ENCODE measurements around the gene ERBIN.

Gene ERBIN

DNA sequence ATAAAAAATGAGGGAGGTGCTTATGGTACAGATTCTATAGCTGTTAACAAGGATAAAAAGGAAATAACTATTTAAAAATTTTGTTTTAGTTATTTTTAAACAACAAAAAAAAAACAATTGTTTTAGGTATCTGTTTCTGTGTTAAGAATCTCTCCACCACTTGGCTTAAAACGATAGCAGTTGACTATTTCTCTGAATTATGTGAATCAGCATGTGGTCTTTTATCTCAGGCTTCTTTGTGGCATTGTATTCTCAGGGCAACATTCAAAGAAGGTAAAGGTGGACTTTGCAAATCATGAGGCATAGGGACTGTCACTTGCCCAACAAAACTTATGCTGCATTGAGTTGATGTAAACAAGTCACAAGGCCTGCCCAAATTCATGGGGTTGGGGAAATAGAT is 55.2 kb downstream of the ERBIN start:
- ATAC-seq (replicated peaks; ENCODE audit: extremely low read depth, poor library complexity, severe bottlenecking) (no peak), DNase-seq (ENCODE audit: low spot score in 2 of 2) (no peak)
- Mint-ChIP-seq H3K4me3 (no peak overlapping the region), H3K4me1 (peaks cover 72% of the 10 kb centered on the region), H3K27me3 (no peaks in the 10 kb centered on the region), H3K9me3 (no peaks in the 10 kb centered on the region), H3K36me3 (ENCODE audit: insufficient read depth) (no peaks in the 10 kb centered on the region), H3K27ac (ENCODE audit: low read depth) (peak overlapping the region; percentile 53)

DNA sequence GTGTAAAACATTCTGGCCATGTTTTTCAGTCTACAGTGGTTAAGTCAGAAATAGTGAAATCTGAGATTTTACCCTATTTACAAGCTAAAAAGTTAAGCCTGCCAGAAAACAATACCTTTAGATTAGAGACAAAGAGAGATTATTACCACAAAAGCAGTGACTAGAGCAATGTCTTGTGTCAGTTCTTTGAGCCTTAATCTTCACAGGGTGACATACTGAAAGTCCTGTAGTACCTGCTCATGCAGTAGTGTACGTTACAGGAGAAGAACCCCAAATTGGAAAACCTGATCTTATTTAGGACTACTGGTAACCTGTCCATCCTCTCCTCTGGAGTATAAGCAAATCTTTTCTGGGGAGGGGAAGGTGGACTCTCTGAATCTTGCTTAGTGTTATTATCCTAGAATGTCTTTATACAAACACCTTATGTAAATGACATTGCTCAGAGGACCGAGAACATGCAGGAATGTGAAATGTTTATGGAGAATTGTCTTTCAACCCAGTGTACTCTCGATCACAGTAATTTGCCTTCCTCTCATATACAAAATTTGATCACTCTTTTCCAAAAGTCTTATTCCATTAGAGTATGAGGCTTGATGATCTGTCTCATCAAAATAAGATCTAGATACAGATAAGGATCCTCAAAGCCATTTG is 55.7 kb downstream of the ERBIN start:
- Mint-ChIP-seq H3K9me3 (no peaks in the 10 kb centered on the region), H3K27me3 (no peaks in the 10 kb centered on the region), H3K4me1 (peaks cover 78% of the 10 kb centered on the region), H3K36me3 (ENCODE audit: insufficient read depth) (no peaks in the 10 kb centered on the region), H3K27ac (ENCODE audit: low read depth) (no peak overlapping the region), H3K4me3 (no peak overlapping the region)
- DNase-seq (ENCODE audit: low spot score in 2 of 2) (no peak), ATAC-seq (replicated peaks; ENCODE audit: extremely low read depth, poor library complexity, severe bottlenecking) (no peak)

DNA sequence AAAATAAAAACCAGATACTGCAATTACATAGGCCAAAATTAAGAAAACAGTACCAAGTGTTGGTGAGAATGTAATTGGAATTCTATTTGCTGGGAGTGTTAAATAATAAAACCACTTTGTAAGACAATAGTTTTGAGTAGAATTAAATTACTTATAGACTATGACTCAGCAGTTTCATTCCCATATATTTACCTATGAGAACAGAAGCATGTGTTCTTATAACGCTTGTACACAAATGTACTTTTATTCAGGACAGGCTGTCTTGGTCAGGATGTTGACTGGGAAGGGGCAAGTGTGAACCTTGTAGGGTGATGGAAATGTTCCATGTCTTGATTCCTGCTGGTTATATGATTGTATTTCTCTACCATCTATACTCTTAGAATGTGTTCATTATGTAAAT is 56.3 kb downstream of the ERBIN start:
- no peak overlapping the region for H3K27ac Mint-ChIP-seq (ENCODE audit: low read depth)
- H3K4me3 Mint-ChIP-seq: no peak overlapping the region
- H3K4me1 Mint-ChIP-seq: peaks cover 78% of the 10 kb centered on the region
- no peaks in the 10 kb centered on the region for H3K27me3 Mint-ChIP-seq
- H3K36me3 Mint-ChIP-seq (ENCODE audit: insufficient read depth): no peaks in the 10 kb centered on the region
- DNase-seq (ENCODE audit: low spot score in 2 of 2) (no peak), ATAC-seq (replicated peaks; ENCODE audit: extremely low read depth, poor library complexity, severe bottlenecking) (no peak)
- H3K9me3 Mint-ChIP-seq: no peaks in the 10 kb centered on the region

- no peak for ATAC-seq (replicated peaks; ENCODE audit: extremely low read depth, poor library complexity, severe bottlenecking)
- Mint-ChIP-seq H3K9me3 (no peaks in the 10 kb centered on the region), H3K4me3 (no peak overlapping the region), H3K27ac (ENCODE audit: low read depth) (peak overlapping the region; percentile 81), H3K4me1 (peaks cover 74% of the 10 kb centered on the region), H3K36me3 (ENCODE audit: insufficient read depth) (no peaks in the 10 kb centered on the region), H3K27me3 (no peaks in the 10 kb centered on the region)
- no peak for DNase-seq (ENCODE audit: low spot score in 2 of 2)
Measured at GRCh38 chr5:65984098-65984885, 57.9 kb downstream of the ERBIN start.

DNA sequence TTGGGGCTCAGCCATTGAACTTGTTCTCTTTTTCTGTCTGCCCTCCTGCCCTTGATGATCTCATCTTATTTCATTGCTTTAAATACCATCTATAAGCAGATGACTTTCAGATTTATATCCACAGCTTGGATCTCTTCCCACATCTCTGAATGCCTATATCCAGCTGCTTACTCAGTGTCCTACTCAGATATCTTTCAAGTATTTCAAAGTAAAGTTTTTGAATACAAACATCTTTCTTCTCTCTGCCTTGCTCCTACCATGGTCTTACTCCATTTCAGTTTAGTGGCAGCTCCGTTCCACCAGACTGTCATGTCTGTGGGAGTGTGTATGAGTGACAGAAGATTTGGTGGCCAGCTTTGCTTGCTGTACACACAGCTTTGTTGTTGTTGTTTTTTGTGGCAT is 59.7 kb downstream of the ERBIN start:
- no peaks in the 10 kb centered on the region for H3K27me3 Mint-ChIP-seq

DNA sequence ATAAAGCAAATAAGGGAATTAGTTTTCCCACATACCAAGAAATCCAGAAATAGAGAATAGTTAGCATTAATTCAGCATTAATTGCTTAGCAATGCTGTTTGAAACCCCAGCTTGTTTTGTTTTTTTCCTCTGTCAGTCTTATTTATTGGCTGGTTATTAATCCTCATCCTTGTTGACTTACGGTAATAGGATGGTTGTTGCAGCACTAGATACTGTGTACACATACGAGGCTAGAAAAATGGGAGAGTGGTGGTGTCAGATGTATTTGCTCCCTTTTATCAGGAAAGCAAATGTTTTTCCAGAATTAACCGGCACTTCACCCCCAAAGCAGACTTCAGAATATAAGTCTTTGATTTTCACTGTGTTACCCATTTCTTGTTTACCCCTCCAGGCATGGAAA is 60.4 kb downstream of the ERBIN start:
- Mint-ChIP-seq H3K27ac (ENCODE audit: low read depth) (peak overlapping the region; percentile 61), H3K4me3 (no peak overlapping the region), H3K27me3 (no peaks in the 10 kb centered on the region), H3K4me1 (peaks cover 52% of the 10 kb centered on the region), H3K36me3 (ENCODE audit: insufficient read depth) (peaks cover 5% of the 10 kb centered on the region), H3K9me3 (no peaks in the 10 kb centered on the region)
- ATAC-seq (replicated peaks; ENCODE audit: extremely low read depth, poor library complexity, severe bottlenecking) (no peak), DNase-seq (ENCODE audit: low spot score in 2 of 2) (no peak)

More for the DNA sequence above, 59.7 kb downstream of the ERBIN start:
- ATAC-seq (replicated peaks; ENCODE audit: extremely low read depth, poor library complexity, severe bottlenecking) (no peak), DNase-seq (ENCODE audit: low spot score in 2 of 2) (no peak)
- Mint-ChIP-seq H3K27ac (ENCODE audit: low read depth) (peak overlapping the region; percentile 61), H3K9me3 (no peaks in the 10 kb centered on the region), H3K4me1 (peaks cover 60% of the 10 kb centered on the region), H3K4me3 (no peak overlapping the region), H3K36me3 (ENCODE audit: insufficient read depth) (peaks cover 5% of the 10 kb centered on the region)

DNA sequence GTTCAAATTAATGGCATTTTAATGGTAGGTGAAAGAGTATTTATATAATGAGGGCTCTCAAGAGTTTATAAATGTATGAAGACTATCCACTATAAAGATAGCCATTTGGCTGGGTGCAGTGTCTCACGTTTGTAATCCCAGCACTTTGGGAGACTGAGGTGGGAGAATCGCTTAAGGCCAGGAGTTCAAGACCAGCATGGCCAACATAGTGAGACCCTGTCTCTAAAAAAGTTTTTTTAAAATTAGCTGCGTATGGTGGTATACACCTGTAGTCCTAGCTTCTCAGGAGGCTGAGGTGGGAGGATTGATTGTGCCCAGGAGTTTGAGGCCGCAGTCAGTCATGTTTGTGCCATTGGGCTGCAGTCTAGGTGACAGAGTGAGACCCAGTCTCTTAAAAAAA is 61.6 kb downstream of the ERBIN start:
- DNase-seq (ENCODE audit: low spot score in 2 of 2) (no peak), ATAC-seq (replicated peaks; ENCODE audit: extremely low read depth, poor library complexity, severe bottlenecking) (no peak)
- H3K4me1 Mint-ChIP-seq: peaks cover 47% of the 10 kb centered on the region
- no peaks in the 10 kb centered on the region for H3K9me3 Mint-ChIP-seq
- H3K36me3 Mint-ChIP-seq (ENCODE audit: insufficient read depth): peaks cover 7% of the 10 kb centered on the region
- H3K4me3 Mint-ChIP-seq: no peak overlapping the region
- no peaks in the 10 kb centered on the region for H3K27me3 Mint-ChIP-seq
- H3K27ac Mint-ChIP-seq (ENCODE audit: low read depth): no peak overlapping the region

- Mint-ChIP-seq H3K27me3 (no peaks in the 10 kb centered on the region), H3K9me3 (no peaks in the 10 kb centered on the region), H3K4me1 (peaks cover 43% of the 10 kb centered on the region), H3K36me3 (ENCODE audit: insufficient read depth) (peaks cover 11% of the 10 kb centered on the region), H3K27ac (ENCODE audit: low read depth) (peak overlapping the region; percentile 71), H3K4me3 (no peak overlapping the region)
- DNase-seq (ENCODE audit: low spot score in 2 of 2) (no peak), ATAC-seq (replicated peaks; ENCODE audit: extremely low read depth, poor library complexity, severe bottlenecking) (no peak)
Measured at GRCh38 chr5:65989158-65989557, 62.8 kb downstream of the ERBIN start.

DNA sequence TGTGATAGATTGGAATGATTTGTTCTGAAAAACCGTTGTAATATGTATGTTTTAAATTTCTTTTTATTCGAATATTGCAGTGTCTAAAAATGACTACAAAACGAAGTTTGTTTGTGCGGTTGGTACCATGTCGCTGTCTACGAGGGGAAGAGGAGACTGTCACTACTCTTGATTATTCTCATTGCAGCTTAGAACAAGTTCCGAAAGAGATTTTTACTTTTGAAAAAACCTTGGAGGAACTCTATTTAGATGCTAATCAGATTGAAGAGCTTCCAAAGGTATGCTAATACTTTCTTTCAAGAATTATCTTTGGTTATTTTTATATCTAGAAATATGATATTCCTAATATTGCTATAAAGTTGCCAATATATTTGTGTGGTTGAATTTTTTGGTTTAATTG is 66.3 kb downstream of the ERBIN start:
- H3K27ac Mint-ChIP-seq (ENCODE audit: low read depth): no peak overlapping the region
- H3K9me3 Mint-ChIP-seq: no peaks in the 10 kb centered on the region
- H3K36me3 Mint-ChIP-seq (ENCODE audit: insufficient read depth): peaks cover 30% of the 10 kb centered on the region
- DNase-seq (ENCODE audit: low spot score in 2 of 2): no peak
- ATAC-seq (replicated peaks; ENCODE audit: extremely low read depth, poor library complexity, severe bottlenecking): no peak
- peaks cover 40% of the 10 kb centered on the region for H3K4me1 Mint-ChIP-seq
- no peak overlapping the region for H3K4me3 Mint-ChIP-seq
- no peaks in the 10 kb centered on the region for H3K27me3 Mint-ChIP-seq

DNA sequence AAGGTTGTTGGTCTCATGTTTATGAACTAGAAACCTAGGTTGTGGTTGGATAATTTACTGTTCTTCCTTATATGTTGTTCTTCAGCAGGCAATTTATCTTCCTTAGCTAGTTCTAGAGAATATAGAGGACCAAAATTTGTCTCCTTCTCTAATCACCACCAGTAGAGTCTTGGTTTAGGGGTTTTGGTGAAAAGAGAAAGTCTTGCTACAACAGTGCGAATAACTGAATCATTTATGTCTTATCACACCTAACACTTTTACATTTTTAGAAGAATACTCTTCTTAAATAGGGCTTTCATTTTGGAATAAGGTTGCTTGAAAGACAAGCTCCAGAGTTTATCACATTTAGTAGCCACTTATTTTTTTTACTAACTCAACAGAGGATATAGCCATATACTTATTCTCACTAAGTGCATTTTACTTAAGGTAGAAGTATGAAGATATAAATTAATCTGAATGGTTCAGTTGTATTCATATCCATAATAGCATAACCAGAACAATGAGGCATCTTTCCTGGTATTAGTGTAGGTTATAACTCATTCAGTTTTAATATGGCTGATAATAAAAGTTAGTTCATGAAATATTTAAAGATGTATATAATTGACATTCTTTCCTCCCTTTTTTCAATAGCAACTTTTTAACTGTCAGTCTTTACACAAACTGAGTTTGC is 67.9 kb downstream of the ERBIN start:
- DNase-seq (ENCODE audit: low spot score in 2 of 2) (no peak), ATAC-seq (replicated peaks; ENCODE audit: extremely low read depth, poor library complexity, severe bottlenecking) (no peak)
- Mint-ChIP-seq H3K9me3 (no peaks in the 10 kb centered on the region), H3K27ac (ENCODE audit: low read depth) (no peak overlapping the region), H3K4me1 (peaks cover 38% of the 10 kb centered on the region), H3K36me3 (ENCODE audit: insufficient read depth) (peaks cover 36% of the 10 kb centered on the region), H3K27me3 (no peaks in the 10 kb centered on the region), H3K4me3 (no peak overlapping the region)

GRCh38 chr5:65999061-65999723 is 72.8 kb downstream of the ERBIN start:
- H3K27me3 Mint-ChIP-seq: no peaks in the 10 kb centered on the region
- peaks cover 64% of the 10 kb centered on the region for H3K4me1 Mint-ChIP-seq
- no peak for DNase-seq (ENCODE audit: low spot score in 2 of 2)
- H3K9me3 Mint-ChIP-seq: no peaks in the 10 kb centered on the region
- no peak overlapping the region for H3K4me3 Mint-ChIP-seq
- H3K36me3 Mint-ChIP-seq (ENCODE audit: insufficient read depth): peaks cover 34% of the 10 kb centered on the region
- H3K27ac Mint-ChIP-seq (ENCODE audit: low read depth): peak overlapping the region; percentile 12
- ATAC-seq (replicated peaks; ENCODE audit: extremely low read depth, poor library complexity, severe bottlenecking): no peak

- Mint-ChIP-seq H3K4me1 (peaks cover 58% of the 10 kb centered on the region), H3K9me3 (no peaks in the 10 kb centered on the region), H3K36me3 (ENCODE audit: insufficient read depth) (peaks cover 22% of the 10 kb centered on the region), H3K27me3 (no peaks in the 10 kb centered on the region), H3K4me3 (no peak overlapping the region), H3K27ac (ENCODE audit: low read depth) (peak overlapping the region; percentile 23)
- ATAC-seq (replicated peaks; ENCODE audit: extremely low read depth, poor library complexity, severe bottlenecking) (no peak), DNase-seq (ENCODE audit: low spot score in 2 of 2) (no peak)
Measured at GRCh38 chr5:66001952-66002351, 75.6 kb downstream of the ERBIN start.
